GM12874 (cell line): ENCODE results near the gene MYO7B.

Source experiments
- TF ChIP-seq, protein P1 (sequence below): IDR thresholded peaks from 2 replicates; pipeline ENCODE4 v1.5.1; 2011; ENCODE audit warnings: low read depth, mild to moderate bottlenecking, control low read depth, low read length, moderate library complexity; ENCODE audit not compliant: insufficient read depth

MYO7B gene

DNA sequence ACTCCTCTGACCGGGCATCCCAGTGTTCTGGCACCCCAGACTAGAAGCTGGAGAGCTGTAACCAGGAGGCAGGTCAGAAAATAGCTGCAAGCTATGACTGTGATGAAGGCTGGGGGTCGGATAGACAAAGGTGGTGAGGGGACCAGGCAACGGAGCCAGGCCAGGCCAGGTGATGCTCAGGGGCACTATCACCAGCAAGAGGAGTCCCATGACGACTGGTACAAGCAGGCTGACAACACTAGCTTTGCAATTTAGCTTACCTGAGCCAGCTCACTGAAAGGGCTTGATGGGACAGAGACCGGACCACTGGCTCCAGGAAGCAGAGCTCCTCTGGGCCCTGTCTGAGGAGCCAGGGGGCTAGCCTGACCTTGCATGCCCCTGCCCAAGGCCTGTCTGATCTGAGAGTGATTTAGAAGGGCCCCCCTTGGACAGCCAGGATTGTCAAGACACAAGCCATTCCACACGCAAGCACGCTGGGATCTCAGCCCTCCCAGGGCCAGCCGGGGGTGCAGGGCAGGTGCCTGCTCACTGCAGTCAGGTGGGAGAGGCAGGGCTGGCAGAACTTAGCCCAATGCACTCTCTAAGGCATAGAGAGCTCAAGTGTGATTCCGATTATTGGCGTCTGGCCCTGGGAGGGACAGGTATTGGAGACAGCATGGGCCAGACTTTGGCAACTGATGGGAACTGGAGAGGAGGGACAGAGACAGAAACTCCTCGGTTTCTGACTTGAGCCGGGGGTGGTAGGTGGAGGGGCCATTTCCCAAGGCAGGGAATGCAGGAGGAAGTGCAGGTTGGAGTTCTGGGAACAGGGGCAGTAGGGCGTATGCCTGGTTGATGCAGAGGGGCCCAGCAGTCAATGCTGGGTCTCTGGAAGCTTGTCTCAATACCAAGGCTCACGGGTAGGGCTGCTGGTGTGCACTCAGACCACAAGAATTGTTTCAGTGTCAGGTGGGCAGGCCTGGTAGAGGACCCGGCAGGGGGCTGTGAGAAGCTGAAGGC is 47.7 kb downstream of the MYO7B start:
- TF ChIP-seq, protein P1, sequence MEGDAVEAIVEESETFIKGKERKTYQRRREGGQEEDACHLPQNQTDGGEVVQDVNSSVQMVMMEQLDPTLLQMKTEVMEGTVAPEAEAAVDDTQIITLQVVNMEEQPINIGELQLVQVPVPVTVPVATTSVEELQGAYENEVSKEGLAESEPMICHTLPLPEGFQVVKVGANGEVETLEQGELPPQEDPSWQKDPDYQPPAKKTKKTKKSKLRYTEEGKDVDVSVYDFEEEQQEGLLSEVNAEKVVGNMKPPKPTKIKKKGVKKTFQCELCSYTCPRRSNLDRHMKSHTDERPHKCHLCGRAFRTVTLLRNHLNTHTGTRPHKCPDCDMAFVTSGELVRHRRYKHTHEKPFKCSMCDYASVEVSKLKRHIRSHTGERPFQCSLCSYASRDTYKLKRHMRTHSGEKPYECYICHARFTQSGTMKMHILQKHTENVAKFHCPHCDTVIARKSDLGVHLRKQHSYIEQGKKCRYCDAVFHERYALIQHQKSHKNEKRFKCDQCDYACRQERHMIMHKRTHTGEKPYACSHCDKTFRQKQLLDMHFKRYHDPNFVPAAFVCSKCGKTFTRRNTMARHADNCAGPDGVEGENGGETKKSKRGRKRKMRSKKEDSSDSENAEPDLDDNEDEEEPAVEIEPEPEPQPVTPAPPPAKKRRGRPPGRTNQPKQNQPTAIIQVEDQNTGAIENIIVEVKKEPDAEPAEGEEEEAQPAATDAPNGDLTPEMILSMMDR: no peak

DNA sequence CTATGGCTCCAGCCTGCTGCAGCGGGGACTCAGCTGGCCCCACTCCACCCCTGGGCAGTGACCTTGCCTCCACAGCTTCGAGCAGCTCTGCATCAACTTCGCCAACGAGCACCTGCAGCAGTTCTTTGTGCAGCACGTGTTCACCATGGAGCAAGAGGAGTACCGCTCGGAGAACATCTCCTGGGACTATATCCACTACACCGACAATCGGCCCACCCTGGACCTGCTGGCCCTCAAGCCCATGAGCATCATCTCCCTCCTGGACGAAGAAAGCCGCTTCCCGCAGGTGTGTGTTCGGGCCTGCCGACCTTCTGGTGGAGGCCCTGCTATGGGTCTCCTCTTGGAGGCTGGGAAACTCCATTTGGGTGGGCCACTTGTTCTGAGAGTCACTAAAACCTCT is 48.6 kb downstream of the MYO7B start:
- TF ChIP-seq, protein P1: no peak

DNA sequence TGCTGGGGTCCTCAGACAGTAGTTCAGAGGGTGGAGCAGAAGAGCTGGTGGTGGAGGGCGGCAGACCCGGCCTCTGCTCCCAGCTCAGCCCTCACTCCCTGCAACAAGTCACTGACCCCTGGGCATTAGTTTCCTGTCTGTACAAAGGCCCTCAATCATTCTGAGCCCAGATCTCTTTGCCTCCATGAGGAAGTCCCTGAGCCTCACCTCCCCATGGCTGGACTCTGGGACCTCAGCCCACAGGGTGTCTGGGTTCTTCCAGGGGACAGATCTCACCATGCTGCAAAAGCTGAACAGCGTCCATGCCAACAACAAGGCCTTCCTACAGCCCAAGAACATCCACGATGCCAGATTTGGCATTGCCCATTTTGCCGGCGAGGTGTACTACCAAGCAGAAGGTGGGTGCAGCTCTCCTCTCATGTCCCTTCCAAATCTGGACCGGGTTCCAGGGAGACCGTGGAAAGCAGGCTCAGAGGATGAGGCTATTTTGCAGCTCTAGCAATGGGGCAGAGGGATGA is 49.1 kb downstream of the MYO7B start:
- TF ChIP-seq, protein P1: no peak

DNA sequence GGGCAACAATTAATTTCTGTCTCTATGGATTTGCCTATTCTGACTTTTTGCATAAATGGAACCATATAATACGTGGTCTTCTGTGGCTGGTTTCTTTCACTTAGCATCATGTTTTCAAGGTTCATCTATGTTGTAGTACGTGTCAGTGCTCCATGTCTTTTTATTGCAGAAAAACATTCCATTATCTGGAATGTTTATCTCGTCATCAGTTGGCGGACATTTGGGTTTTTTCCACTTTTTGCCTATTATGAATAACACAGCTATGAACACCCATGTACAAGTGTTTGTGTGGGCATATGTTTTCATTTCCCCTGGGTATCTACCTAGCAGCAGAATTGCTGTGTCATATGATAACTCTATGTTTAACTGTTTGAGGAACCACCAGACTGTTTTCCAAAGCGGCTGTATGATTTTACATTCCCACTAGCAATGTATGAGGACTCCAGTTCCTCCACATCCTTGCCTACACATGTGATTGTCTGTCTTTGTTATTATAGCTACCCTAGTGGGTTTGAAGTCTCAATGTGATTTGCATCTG is 49.9 kb downstream of the MYO7B start:
- TF ChIP-seq, protein P1: no peak

DNA sequence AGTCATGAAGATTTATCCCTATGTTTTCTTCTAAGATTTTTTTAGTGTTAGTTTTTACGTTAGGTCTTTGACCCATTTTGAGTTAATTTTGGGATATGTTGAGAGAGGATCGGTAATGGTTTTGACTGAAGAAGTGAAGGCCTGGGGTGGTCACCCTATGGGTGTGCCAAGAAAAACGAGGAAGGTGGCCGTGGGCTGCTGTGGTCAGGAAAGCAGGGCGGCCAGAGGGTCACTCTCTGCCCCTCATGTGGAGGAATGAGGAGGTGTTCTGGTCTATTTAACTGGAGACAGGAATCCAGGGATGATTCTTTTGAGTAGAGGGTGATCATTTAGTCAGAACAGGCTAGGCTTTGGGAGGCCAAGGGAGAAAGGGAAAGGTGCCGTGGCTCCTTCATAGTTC is 50.7 kb downstream of the MYO7B start:
- TF ChIP-seq, protein P1: no peak

DNA sequence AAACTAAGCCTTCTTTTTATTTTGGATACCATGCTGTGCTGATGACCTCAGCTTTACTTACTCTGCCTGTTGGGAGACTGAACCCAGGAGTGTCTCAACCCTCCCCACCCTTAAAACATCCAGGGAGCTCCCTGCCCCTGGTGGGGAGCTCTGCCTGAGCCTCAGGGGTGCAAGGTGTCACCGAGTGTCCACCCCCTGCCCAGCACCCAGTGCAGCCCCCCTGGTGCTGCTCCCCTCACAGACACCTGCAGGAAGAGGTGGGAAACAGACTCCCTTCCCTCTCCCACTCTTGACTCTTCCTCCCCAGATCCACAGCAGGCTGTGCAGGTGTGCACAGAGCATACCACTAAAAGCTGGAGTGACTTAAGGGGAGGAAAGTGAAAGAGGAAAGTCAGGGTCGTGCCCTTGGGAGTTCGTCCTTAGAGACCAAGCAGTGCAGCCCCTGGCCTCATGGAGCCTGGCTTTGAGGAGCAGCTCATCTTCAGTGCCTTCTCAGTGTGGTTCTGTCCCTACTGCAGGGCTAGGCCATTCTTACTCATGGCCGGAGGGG is 51.3 kb downstream of the MYO7B start:
- TF ChIP-seq, protein P1: no peak

DNA sequence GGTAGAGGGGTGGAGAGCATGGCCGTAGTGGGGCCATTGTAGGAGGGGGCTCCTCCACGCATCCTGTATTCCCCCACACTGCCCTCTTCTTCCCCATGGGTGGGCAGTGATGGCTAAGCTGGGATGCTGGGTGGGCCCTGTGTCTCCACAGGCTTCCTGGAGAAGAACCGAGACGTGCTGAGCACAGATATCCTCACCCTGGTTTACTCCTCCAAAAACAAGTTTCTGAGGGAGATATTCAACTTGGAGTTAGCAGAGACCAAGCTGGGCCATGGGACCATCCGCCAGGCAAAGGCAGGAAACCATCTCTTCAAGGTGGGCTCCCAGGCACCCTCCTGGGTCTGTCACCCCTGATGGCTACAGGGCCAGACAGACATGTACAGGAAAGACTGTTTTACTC is 52.8 kb downstream of the MYO7B start:
- TF ChIP-seq, protein P1: no peak
